Activated CD4-positive, alpha-beta T cell treated with anti-CD3 and anti-CD28 coated beads, Interleukin-2, amount 50 U/mL, for 48 hours (primary cell): Measurements from ENCODE around the gene GSTA3.
"Not testable (repeated sequence)": the region's sequence is repeated elsewhere in the genome, so short reads cannot be mapped to it uniquely, and the experiment has no call there.

Source experiments
- DNase-seq, 2 experiments: peaks; one replicate each; pipeline ENCODE4 v3.0.0-alpha.2; 2020

GSTA3 gene

DNA sequence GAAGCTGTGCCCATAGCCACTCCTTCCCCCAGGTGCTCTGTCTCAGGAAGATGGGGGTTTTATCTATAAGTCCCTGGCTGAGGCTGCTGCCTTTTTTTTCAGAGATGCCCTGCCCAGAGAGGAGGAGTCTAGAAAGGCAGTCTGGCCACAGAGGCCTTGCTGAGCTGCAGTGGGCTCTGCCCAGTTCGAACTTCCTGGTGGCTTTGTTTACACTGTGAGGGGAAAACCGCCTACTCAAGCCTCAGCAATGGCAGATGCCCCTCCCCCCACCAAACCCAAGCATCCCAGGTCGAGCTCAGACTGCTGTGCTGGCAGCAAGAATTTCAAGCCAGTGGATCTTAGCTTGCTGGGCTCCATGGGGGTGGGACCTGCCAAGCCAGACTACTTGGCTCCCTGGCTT lies 53.4 kb downstream of the GSTA3 start:
- DNase-seq = not testable (repeated sequence)

DNA sequence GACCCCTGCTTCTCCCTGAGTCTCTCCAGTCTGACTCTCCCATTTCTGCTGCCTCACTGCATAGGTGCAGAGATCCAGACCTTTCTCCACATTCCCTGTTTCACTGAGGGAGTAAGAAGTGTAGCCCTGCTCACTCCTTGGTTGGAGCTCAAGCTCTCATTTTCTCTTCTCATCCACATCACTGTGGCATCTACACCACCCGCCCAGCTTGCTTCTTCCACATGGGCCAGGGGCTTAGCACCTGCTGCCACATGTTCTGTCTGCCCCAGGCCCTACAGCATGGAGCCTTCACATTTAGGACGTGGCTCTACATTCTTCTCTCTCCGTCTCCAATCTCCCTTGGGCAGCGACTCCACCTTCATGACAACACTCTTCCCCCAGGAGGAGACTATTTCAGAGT lies 60.4 kb downstream of the GSTA3 start:
- DNase-seq = no peak
